Measurements from ENCODE around the gene IMMP2L.
"Not testable (repeated sequence)": the region's sequence is repeated elsewhere in the genome, so short reads cannot be mapped to it uniquely, and the experiment has no call there.

IMMP2L gene

GRCh38 chr7:110681941-110682340, 880.4 kb downstream of the IMMP2L start:
- DNase-seq: no peak

- DNase-seq: no peak
Measured at GRCh38 chr7:110677405-110677804, 884.9 kb downstream of the IMMP2L start.

DNA sequence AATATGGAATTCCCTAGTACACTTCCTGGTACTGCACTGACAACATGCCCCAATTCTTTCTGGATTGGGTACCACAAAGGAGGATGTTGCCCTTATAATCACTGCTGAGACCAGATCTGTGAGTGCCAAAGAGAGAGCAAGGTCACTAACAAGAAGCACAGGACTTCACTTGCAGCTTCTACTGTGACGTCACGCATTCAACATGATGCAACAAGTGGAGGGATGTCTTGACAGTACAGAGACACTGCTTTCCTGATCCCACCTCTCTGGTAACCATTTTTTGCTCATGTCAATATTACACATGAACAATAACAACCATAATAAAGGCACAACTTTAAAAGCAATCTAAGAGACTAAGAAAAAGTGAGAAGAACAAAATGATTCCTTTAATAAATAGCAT, 885.5 kb downstream of the IMMP2L start:
- DNase-seq: no peak

GRCh38 chr7:110675383-110676103, 886.7 kb downstream of the IMMP2L start:
- no peak for DNase-seq

DNA sequence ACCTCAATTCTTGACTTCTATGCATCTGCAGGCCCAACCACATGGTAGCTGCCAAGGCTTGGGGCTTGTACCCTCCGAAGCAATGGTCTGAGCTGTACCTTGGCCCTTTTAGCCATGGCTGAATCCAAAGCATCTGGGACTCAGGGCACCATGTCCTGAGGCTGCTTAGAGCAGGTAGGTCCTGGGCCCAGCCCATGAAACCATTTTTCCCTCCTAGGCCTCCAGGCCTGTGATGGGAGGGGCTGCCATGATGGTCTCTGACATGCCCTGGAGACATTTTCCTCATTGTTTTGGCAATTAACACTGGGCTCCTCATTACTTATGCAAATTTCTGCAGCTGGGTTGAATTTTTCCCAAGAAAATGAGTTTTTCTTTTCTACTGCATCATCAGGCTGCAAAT, 889.1 kb downstream of the IMMP2L start:
- no peak for DNase-seq

DNA sequence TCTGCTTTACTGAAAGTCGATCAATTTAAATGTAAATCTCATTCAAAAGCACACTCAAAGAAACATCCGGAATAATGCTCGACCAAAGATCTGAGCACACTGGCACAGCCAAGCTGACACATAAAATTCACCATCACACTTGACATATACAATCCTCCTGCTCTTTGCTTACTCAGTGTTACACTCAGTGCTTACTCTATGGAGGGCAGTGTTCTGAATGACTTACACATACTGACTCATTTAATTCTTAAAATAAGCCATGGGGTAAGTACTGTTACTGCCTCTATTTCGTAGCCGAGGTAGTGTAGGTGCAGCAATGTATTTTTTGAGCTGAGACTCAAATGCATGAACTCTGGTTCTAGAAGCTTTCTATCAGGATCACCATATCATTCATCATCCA, 892.9 kb downstream of the IMMP2L start:
- DNase-seq: no peak

DNA sequence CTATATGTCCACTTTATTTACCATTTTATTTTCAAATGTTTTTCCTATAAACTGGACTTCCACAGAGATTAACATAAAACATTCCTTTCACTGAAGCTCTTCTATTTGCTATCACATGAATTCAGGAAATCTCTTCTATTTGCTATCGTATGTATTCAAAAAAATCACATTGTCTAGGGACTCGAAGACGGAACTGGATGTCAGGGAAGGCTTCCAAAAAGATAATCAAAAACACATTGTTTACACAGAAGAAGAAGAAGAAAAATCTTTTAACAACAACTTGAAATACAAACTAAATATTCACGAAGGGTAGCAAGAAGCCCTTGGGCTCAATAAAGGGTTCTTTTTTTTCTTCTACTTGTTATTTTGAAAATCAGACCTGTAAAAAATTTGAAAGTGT, 897.5 kb downstream of the IMMP2L start:
- no peak for DNase-seq

- DNase-seq: not testable (repeated sequence)
Measured at GRCh38 chr7:110660637-110661036, 901.7 kb downstream of the IMMP2L start.

DNA sequence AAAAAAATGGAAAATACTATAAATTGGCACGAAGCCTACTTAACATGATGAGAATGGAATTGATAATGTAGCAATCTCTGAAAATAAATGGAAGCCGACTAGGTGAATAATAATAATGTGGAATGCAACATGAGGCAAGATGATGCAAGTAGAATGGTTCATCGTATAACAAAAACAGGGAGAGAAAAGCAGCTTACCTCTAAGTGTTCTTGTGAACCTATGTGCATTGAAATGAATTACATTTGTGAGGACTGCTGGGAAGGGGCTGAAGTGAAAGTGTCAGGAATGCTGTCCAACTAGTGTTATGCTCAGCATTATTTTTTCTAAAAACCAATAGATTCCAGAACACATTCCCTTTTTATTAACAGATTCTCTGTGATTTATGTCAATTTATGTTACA, 912.0 kb downstream of the IMMP2L start:
- DNase-seq: no peak

- no peak for DNase-seq
Measured at GRCh38 chr7:110647266-110647665, 915.0 kb downstream of the IMMP2L start.

DNA sequence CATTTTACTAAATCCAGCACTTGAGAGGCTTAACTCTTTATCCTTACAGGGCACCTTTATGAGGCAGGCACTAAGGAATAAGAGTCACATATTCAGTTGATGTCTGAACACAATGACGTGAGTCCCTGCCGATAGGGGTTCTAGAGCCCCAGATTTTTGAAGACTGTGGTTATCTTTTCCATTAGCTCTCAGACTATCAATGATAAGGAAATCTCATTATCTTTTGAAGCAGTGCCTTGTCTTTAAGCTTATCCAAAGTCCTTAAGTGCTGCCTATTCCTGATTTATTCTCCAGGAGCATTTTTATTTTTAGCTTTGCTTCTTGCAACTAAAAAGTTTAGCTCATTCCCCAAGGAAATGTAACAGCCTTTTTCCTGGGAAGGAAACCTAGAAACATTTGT, 915.5 kb downstream of the IMMP2L start:
- no peak for DNase-seq

DNA sequence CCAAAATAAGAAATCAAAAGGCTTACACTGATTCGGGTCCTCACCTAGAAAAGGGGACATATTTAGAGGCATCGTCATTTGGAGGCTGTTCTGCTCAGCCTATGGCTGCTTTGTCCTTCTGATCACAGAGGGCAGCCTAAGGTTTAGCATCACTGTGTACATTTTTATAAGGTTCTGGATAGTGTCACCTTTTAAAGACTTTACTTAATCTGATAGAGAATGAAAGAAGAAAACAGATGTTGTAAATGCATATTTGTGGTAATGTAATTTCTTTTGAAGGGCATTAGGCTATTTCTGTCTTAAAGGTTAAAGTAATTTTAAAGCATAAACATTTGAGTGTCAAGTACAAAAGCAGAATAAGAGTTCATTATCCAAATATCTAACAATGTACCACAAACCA, 916.7 kb downstream of the IMMP2L start:
- DNase-seq: no peak

DNA sequence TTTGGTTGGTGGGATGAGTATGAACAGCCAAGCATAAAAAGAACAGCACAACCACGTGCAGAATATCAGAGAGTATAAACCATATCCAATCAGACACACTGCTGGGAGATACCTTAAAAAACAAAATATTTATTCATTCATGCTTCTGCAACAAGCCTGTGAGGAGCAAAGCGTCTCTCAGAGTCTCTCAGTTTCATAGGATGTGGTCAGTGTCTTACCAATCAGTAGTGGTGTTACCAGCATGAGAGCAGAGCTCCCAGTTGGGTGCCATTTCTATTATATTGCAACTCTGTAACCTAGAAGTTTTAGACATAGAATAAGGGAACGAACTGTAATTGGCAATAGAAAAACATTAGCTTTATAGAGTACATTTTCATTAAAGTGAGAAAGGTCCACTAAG, 917.2 kb downstream of the IMMP2L start:
- no peak for DNase-seq

- DNase-seq: no peak
Measured at GRCh38 chr7:110637252-110637651, 925.0 kb downstream of the IMMP2L start.

DNA sequence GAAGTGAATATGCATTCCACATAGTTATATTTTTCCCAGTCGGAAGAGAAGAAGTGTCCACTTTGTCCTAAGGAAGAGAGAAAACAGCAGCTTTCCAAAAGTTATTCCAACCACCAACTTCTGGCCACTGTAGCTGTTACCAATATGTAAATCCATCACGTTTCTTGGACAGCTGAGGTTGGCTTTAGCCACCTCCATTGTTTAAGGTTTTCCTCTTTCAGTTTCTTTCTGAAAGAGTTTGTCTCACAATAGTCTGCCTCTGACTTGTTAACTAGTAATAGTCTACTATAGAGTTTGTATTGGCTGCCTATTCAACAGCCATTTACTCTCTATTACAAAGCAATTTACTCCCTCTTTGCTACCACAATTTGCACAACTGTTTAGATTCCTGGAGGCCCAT, 929.0 kb downstream of the IMMP2L start:
- no peak for DNase-seq

- DNase-seq: no peak
Measured at GRCh38 chr7:110626414-110626813, 935.9 kb downstream of the IMMP2L start.

- DNase-seq: no peak
Measured at GRCh38 chr7:110625294-110625693, 937.0 kb downstream of the IMMP2L start.

DNA sequence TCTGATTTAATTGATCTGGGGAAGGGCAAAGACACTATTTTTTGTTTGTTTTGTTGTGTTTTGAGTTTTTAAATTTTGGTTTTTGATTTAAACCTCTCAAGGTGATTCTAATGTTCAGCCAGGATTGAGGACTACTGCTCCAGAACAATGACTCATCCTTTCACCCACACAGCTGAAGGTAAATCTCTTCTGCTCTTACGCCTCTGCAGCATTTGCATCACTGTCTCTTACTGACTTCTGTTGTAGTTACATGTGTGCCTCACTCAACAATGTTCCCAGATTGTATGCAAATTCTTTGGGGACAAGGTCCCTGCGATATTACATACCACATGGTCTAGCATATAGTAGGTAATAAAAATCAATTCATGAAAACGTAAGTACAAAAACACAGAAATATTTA, 938.9 kb downstream of the IMMP2L start:
- DNase-seq: no peak

DNA sequence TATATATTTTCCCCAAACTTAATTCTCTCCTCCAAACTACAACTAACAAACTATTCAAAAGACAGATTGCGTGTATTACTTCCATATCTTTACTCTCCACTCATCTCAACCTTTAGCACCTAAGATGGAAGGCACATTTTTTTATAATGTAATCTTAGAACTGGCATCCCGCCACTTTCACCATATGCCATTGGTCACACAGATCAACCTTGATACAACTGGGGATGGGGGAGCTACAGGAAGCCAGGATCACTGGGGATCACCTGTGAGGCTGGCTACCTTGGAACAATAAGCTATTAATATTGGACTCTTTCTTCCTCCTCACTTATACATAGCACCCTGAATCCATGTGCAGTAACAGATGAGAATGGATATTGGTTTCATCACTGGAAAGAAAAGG, 941.0 kb downstream of the IMMP2L start:
- no peak for DNase-seq

- no peak for DNase-seq
Measured at GRCh38 chr7:110620110-110620735, 942.1 kb downstream of the IMMP2L start.

Measured in inflammatory macrophage (primary cell).